Spleen (tissue), 7 donors: ENCODE data around the gene ATL2.

Experiments used
- POLR2A ChIP-seq, 3 donors: fragments of 450-650 bp; IDR thresholded peaks; one replicate each; pipeline ENCODE4 v1.5.1; 2017; ENCODE audit warnings: antibody characterized with exemption in 3 of 3, mild to moderate bottlenecking in 1 of 3
- POLR2AphosphoS5 ChIP-seq, 3 donors: sonication (generic); formaldehyde crosslinking; IDR thresholded peaks; one replicate each; pipeline ENCODE4 v1.5.1; 2017; ENCODE audit warnings: antibody characterized with exemption in 3 of 3
- TF ChIP-seq, protein P1 (sequence below), 11 experiments: fragments of 200-600 bp in 7 of 11; fragments of 450-650 bp in 4 of 11; sonication (generic) in 4 of 11; IDR thresholded peaks in 8 of 11; conservative IDR thresholded peaks in 3 of 11; 1 replicate in 7 of 11; 2 replicates in 4 of 11; pipeline versions ENCODE4 v1.4.0 to v1.8.0; 2016 to 2021; ENCODE audit warnings: antibody characterized with exemption in 11 of 11, inconsistent platforms in 4 of 11, mild to moderate bottlenecking in 1 of 11
- donor health status: DM: no; HTN: no; CAD: no; lungs with moderate emphysema.
- donor health status: DM: no; HTN: no; CAD: no.
- donor health status: DM: no; HTN: no; CAD: no.

DNA sequence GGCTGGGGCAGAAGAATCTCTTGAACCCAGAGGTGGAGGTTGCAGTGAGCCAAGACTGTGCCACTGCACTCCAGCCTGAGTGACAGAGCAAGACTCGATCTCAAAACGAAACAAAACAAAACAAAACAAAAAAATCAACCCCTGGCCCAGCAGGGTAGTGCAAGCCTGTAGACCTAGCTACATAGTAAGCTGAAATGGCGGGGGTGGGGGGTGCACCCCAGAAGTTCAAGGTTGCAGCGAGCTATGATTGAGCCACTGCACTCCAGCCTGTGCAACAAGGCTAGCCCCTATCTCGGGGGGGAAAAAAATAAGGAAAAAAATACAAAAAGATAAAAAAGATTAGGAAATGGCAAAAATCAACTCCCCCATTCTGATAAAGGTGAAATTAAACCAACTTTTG lies 6.4 kb downstream of the ATL2 start:
- TF ChIP-seq, protein P1, sequence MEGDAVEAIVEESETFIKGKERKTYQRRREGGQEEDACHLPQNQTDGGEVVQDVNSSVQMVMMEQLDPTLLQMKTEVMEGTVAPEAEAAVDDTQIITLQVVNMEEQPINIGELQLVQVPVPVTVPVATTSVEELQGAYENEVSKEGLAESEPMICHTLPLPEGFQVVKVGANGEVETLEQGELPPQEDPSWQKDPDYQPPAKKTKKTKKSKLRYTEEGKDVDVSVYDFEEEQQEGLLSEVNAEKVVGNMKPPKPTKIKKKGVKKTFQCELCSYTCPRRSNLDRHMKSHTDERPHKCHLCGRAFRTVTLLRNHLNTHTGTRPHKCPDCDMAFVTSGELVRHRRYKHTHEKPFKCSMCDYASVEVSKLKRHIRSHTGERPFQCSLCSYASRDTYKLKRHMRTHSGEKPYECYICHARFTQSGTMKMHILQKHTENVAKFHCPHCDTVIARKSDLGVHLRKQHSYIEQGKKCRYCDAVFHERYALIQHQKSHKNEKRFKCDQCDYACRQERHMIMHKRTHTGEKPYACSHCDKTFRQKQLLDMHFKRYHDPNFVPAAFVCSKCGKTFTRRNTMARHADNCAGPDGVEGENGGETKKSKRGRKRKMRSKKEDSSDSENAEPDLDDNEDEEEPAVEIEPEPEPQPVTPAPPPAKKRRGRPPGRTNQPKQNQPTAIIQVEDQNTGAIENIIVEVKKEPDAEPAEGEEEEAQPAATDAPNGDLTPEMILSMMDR (IDR thresholded peaks at IDR 0.05 in 8 of 11, conservative IDR thresholded peaks at IDR 0.05 in 3 of 11), result no peak
- no peak for TF ChIP-seq POLR2A (IDR thresholded peaks at IDR 0.05)
- no peak for TF ChIP-seq POLR2AphosphoS5 (IDR thresholded peaks at IDR 0.05)
